ENCODE results near the gene EFCAB7.

EFCAB7 gene

GRCh38 chr1:63607322-63607721 lies 84.0 kb downstream of the EFCAB7 start:
- DNase-seq (ENCODE audit: low read depth) = no peak

- no peak for DNase-seq (ENCODE audit: low read depth)
These were observed 87.9 kb downstream of the EFCAB7 start for GRCh38 chr1:63611231-63611630.

DNA sequence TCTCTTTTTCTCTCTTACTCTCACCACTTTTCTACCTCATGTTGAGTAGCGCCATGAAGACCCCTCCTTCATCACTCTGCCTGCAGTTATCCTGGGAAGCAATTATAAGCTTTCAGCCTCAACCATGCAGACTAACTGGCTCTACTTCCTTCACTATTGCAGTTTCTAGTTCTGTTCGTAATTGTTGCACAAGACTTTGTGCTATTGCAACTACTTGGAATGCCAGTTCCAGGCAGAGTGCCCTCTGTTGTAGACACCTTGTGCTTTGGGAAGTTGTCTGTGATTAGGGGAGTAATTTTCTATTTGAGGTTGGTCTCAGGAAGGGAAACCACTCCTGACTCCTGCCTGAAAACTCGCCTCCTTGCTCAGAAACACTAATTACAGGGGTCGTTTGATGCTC lies 89.2 kb downstream of the EFCAB7 start:
- no peak for DNase-seq (ENCODE audit: low read depth)

DNA sequence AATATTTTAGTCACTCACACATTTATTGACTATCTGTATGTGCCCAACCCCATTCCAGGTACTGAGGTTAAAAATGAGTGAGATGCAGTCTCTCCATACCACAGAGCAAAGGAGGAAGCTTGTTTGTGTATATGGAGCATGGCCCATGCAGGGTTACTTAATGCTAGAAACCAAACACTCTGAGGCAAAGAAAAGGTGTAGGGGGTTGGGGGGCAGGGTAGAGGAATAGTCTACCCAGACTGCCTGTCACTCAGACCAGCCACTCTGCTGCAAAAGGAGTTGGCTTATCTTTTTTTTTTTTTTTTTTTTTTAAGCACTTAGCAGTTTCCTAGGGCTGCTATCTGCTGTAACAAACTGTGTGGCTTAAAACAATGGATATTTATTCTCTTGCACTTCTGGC lies 89.6 kb downstream of the EFCAB7 start:
- no peak for DNase-seq (ENCODE audit: low read depth)

DNA sequence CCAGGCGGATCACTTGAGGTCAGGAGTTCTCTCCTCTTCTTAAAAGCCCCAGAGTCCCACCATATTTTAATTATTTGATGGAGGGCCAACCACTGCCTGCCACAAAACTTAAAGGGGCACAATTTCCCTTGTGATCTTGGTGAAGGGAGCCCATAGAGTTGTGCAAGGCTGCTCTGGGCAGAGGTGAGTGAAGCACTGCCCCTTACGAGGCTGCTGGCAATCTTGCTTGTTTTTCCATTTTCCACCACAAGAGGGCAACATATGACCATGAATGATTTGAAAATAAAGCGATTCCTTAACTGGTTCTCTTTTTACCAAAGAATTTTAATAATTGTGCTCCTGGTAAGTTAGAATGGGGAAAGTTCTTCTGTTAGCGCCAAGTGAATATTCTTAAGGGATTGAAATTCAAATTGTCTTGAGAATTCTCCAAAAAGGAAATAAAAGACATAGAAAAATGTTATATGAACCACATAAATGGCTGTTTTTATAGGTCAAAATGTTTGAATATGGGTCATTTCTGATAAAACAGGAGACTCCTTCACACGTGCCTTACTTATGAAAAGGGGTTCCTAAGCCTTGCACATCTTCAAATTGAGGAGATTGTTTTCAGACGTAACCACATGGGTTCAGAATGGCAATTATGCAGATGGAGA lies 92.6 kb downstream of the EFCAB7 start:
- peak; percentile 73 for DNase-seq (ENCODE audit: low read depth)

DNA sequence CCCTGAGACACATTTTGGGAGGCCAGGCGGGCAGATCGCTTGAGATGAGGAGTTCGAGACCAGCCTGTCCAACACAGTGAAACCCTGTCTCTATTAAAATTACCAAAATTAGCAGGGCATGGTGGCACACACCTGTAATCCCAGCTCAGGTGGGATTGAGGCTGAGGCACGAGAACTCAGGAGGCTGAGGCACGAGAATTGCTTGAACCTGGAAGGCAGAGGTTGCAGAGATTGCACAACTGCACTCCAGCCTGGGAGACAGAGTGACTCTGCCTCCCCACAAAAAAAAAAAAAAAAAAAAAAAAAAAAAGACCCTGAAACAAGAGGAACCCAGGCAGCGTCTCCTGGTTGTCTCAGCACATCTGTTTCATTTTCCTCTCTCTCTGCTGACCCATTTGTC lies 94.1 kb downstream of the EFCAB7 start:
- DNase-seq (ENCODE audit: low read depth) = no peak

- DNase-seq (ENCODE audit: low read depth) = peak; percentile 34
These were observed 94.7 kb downstream of the EFCAB7 start for GRCh38 chr1:63618011-63618410.

- DNase-seq (ENCODE audit: low read depth) = no peak
These were observed 96.2 kb downstream of the EFCAB7 start for GRCh38 chr1:63619558-63619957.

DNA sequence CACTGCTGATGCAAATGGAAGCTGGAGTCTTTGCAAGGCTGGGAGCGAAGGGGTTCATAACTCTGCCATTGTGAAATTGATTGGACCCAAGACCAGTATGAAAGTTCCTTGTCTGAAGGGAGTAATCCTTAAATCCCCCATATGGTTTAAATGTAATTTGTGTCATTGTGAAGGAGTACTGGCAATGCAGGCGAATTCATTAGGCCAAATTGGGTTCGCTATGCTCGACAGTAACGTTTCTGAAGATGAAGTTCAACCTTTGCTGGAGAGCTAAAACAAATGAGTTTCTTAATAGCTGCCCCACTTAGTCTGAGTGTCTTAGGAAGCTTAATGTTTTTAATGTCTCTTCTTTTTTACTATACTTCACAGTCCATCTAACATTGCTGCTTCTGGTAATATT lies 97.3 kb downstream of the EFCAB7 start:
- no peak for DNase-seq (ENCODE audit: low read depth)

GRCh38 chr1:63621075-63621474 lies 97.8 kb downstream of the EFCAB7 start:
- DNase-seq (ENCODE audit: low read depth) = no peak

GRCh38 chr1:63621698-63622097 lies 98.4 kb downstream of the EFCAB7 start:
- DNase-seq (ENCODE audit: low read depth) = no peak
